Activated CD4-positive, alpha-beta memory T cell treated with anti-CD3 and anti-CD28 coated beads for 36 hours (primary cell): ENCODE data around the gene YIF1A. TPM values are rescaled to one million over a fixed set of nuclear protein-coding genes. Genes with fewer than 3 reads are reported as not detected.

Experiments
- CTCF ChIA-PET: fragments of 350-600 bp; sonication (Branson Sonifier 250); formaldehyde crosslinking; loops from one replicate; lab custom pipeline; 2021; ENCODE audit warnings: antibody characterized with exemption, inconsistent platforms; lab: Charles Lee
- POLR2A ChIA-PET: fragments of 350-600 bp; sonication (Branson Sonifier 250); formaldehyde crosslinking; loops from one replicate; lab custom pipeline; 2021; ENCODE audit warnings: antibody characterized with exemption; lab: Charles Lee
- DNase-seq: peaks from one replicate; pipeline ENCODE4 v3.0.0-alpha.2; 2020
- H3K27ac Mint-ChIP-seq: one replicate; pipeline ENCODE4 v1.8.0; 2021; ENCODE audit warnings: mixed read lengths
- H3K27me3 Mint-ChIP-seq: one replicate; pipeline ENCODE4 v1.8.0; 2021; ENCODE audit warnings: mixed read lengths
- H3K36me3 Mint-ChIP-seq: one replicate; pipeline ENCODE4 v1.8.0; 2021; ENCODE audit warnings: mixed read lengths
- H3K4me1 Mint-ChIP-seq: one replicate; pipeline ENCODE4 v1.8.0; 2021; ENCODE audit warnings: low read depth, mixed read lengths
- H3K4me3 Mint-ChIP-seq: one replicate; pipeline ENCODE4 v1.8.0; 2021; ENCODE audit warnings: mild to moderate bottlenecking, mixed read lengths
- H3K9me3 Mint-ChIP-seq: one replicate; pipeline ENCODE4 v1.8.0; 2021; ENCODE audit warnings: mixed read lengths
- intact Hi-C: fragments of 100-400 bp; cut with micrococcal nuclease; formaldehyde crosslinking; loops from one replicate; pipeline ENCODE4 v1.15.1; 2023
- total RNA-seq, 2 experiments: library from RNA; stranded (reverse); gene quantifications; one replicate each; pipeline ENCODE4 v1.2.3, GENCODE V29; 2021

Gene YIF1A
- total RNA-seq, 2 experiments from 2014 or later, result 63.1 to 65.8 TPM

- DNase-seq, result peak; percentile 34
- H3K4me1 Mint-ChIP-seq, result peaks cover 32% of the 10 kb centered on the region
- intact Hi-C loops, result loop anchor here (1.0 to 5.0 kb wide), 7 partner anchors 13 to 410 kb away; partner anchors contain the start of genes BRMS1, SF3B2 and YIF1A
- CTCF ChIA-PET, result interaction anchor here (4.2 kb wide), 1 partner anchor 13 kb away, joined by 22 read pairs; no protein-coding TSS in a partner anchor
- H3K27ac Mint-ChIP-seq, result peak overlapping the region; percentile 90
- no peaks in the 10 kb centered on the region for H3K9me3 Mint-ChIP-seq
- POLR2A ChIA-PET, result interaction anchor here (2.4 kb wide), 1 partner anchor 19 kb away, joined by 17 read pairs; the partner anchor contains the start of gene YIF1A
- H3K27me3 Mint-ChIP-seq, result no peaks in the 10 kb centered on the region
- H3K36me3 Mint-ChIP-seq, result peaks cover 29% of the 10 kb centered on the region
- H3K4me3 Mint-ChIP-seq, result peak overlapping the region; percentile 86
Measured at GRCh38 chr11:66268952-66269905, 19.7 kb downstream of the YIF1A start.

- POLR2A ChIA-PET, result interaction anchor here (0.9 to 2.4 kb wide), 5 partner anchors 9 to 216 kb away, joined by 3 to 17 read pairs (median 6); partner anchors contain the start of genes SF3B2 and YIF1A
- CTCF ChIA-PET, result interaction anchor here (0.8 to 4.2 kb wide), 5 partner anchors 12 to 46 kb away, joined by 3 to 22 read pairs (median 4); partner anchors contain the start of gene YIF1A
- intact Hi-C loops, result loop anchor here (1.0 to 5.0 kb wide), 7 partner anchors 14 to 409 kb away; partner anchors contain the start of genes BRMS1, SF3B2 and YIF1A
- Mint-ChIP-seq H3K27me3 (no peaks in the 10 kb centered on the region), H3K4me3 (peak within 1 kb of the TSS; percentile 86), H3K9me3 (no peaks in the 10 kb centered on the region), H3K4me1 (peaks cover 32% of the 10 kb centered on the region), H3K36me3 (peaks cover 27% of the 10 kb centered on the region), H3K27ac (peak within 1 kb of the TSS; percentile 90)
- DNase-seq, result peak; percentile 100
Measured at GRCh38 chr11:66268244-66268951, 20.5 kb downstream of the YIF1A start, which contains the start of gene RAB1B. RAB1B (plus strand) TSS chr11:66268639; CDS start chr11:66268680, 41 bp downstream.

GRCh38 chr11:66267379-66268243, 21.3 kb downstream of the YIF1A start:
- peak; percentile 93 for DNase-seq
- ChIA-PET POLR2A (interaction anchor here (0.9 to 2.4 kb wide), 5 partner anchors 10 to 216 kb away, joined by 3 to 17 read pairs (median 6); partner anchors contain the start of genes SF3B2 and YIF1A), CTCF (interaction anchor here (0.8 to 4.2 kb wide), 5 partner anchors 12 to 45 kb away, joined by 3 to 22 read pairs (median 4); partner anchors contain the start of gene YIF1A)
- H3K9me3 Mint-ChIP-seq, result no peaks in the 10 kb centered on the region
- peaks cover 21% of the 10 kb centered on the region for H3K36me3 Mint-ChIP-seq
- H3K4me1 Mint-ChIP-seq, result peaks cover 31% of the 10 kb centered on the region
- peak overlapping the region; percentile 86 for H3K4me3 Mint-ChIP-seq
- no peaks in the 10 kb centered on the region for H3K27me3 Mint-ChIP-seq
- peak overlapping the region; percentile 90 for H3K27ac Mint-ChIP-seq
- intact Hi-C loops, result loop anchor here (1.0 to 5.0 kb wide), 8 partner anchors 15 to 408 kb away; partner anchors contain the start of genes BRMS1, SF3B2 and YIF1A

- ChIA-PET CTCF (interaction anchor here (0.5 to 4.2 kb wide), 3 partner anchors 16 to 561 kb away, joined by 3 to 22 read pairs (median 13); no protein-coding TSS in a partner anchor), POLR2A (interaction anchor here (1.1 to 2.4 kb wide), 4 partner anchors 10 to 45 kb away, joined by 5 to 17 read pairs (median 8); partner anchors contain the start of gene YIF1A)
- peaks cover 28% of the 10 kb centered on the region for H3K4me1 Mint-ChIP-seq
- intact Hi-C loops, result loop anchor here (1.0 to 5.0 kb wide), 3 partner anchors 45 to 215 kb away; partner anchors contain the start of gene SF3B2
- peak overlapping the region; percentile 51 for H3K27ac Mint-ChIP-seq
- H3K9me3 Mint-ChIP-seq, result no peaks in the 10 kb centered on the region
- no peak for DNase-seq
- no peaks in the 10 kb centered on the region for H3K27me3 Mint-ChIP-seq
- H3K36me3 Mint-ChIP-seq, result peaks cover 22% of the 10 kb centered on the region
- peak overlapping the region; percentile 60 for H3K4me3 Mint-ChIP-seq
Measured at GRCh38 chr11:66267039-66267378, 21.9 kb downstream of the YIF1A start.

- DNase-seq, result no peak
- Mint-ChIP-seq H3K27ac (no peak overlapping the region), H3K36me3 (peaks cover 22% of the 10 kb centered on the region), H3K4me3 (no peak overlapping the region), H3K4me1 (peaks cover 28% of the 10 kb centered on the region), H3K9me3 (no peaks in the 10 kb centered on the region), H3K27me3 (no peaks in the 10 kb centered on the region)
- intact Hi-C loops, result loop anchor here (1.0 to 5.0 kb wide), 3 partner anchors 44 to 214 kb away; partner anchors contain the start of gene SF3B2
- POLR2A ChIA-PET, result no interaction called here
- CTCF ChIA-PET, result interaction anchor here (0.5 to 2.5 kb wide), 3 partner anchors 16 to 560 kb away, joined by 3 to 13 read pairs (median 3); no protein-coding TSS in a partner anchor
Measured at GRCh38 chr11:66266378-66267038, 22.4 kb downstream of the YIF1A start.

GRCh38 chr11:66265531-66266377, 23.2 kb downstream of the YIF1A start:
- peaks cover 20% of the 10 kb centered on the region for H3K36me3 Mint-ChIP-seq
- intact Hi-C loops, result loop anchor here (5.0 kb wide), 2 partner anchors 138 to 213 kb away; partner anchors contain the start of gene SF3B2
- H3K4me3 Mint-ChIP-seq, result no peak overlapping the region
- DNase-seq, result no peak
- H3K27me3 Mint-ChIP-seq, result no peaks in the 10 kb centered on the region
- H3K27ac Mint-ChIP-seq, result no peak overlapping the region
- ChIA-PET CTCF (interaction anchor here (0.8 to 2.5 kb wide), 5 partner anchors 11 to 44 kb away, joined by 3 to 13 read pairs (median 3); no protein-coding TSS in a partner anchor), POLR2A (no interaction called here)
- peaks cover 27% of the 10 kb centered on the region for H3K4me1 Mint-ChIP-seq
- H3K9me3 Mint-ChIP-seq, result no peaks in the 10 kb centered on the region

- H3K4me3 Mint-ChIP-seq, result no peak overlapping the region
- intact Hi-C loops, result loop anchor here (5.0 kb wide), 2 partner anchors 138 to 213 kb away; partner anchors contain the start of gene SF3B2
- H3K4me1 Mint-ChIP-seq, result peaks cover 24% of the 10 kb centered on the region
- H3K9me3 Mint-ChIP-seq, result no peaks in the 10 kb centered on the region
- ChIA-PET CTCF (interaction anchor here (0.8 to 1.3 kb wide), 4 partner anchors 10 to 43 kb away, joined by 3 to 5 read pairs (median 3); no protein-coding TSS in a partner anchor), POLR2A (no interaction called here)
- DNase-seq, result peak; percentile 59
- no peak overlapping the region for H3K27ac Mint-ChIP-seq
- H3K36me3 Mint-ChIP-seq, result peaks cover 21% of the 10 kb centered on the region
- H3K27me3 Mint-ChIP-seq, result no peaks in the 10 kb centered on the region
Measured at GRCh38 chr11:66264914-66265313, 24.0 kb downstream of the YIF1A start.

GRCh38 chr11:66264383-66264782, 24.6 kb downstream of the YIF1A start:
- peaks cover 23% of the 10 kb centered on the region for H3K4me1 Mint-ChIP-seq
- H3K27ac Mint-ChIP-seq, result no peak overlapping the region
- H3K4me3 Mint-ChIP-seq, result no peak overlapping the region
- H3K9me3 Mint-ChIP-seq, result no peaks in the 10 kb centered on the region
- POLR2A ChIA-PET, result no interaction called here
- no peaks in the 10 kb centered on the region for H3K27me3 Mint-ChIP-seq
- CTCF ChIA-PET, result interaction anchor here (1.1 kb wide), 1 partner anchor 24 kb away, joined by 3 read pairs; the partner anchor contains the start of gene YIF1A
- no peak for DNase-seq
- H3K36me3 Mint-ChIP-seq, result peaks cover 24% of the 10 kb centered on the region
- intact Hi-C loops, result no loop called here

GRCh38 chr11:66263785-66264184, 25.2 kb downstream of the YIF1A start:
- peaks cover 27% of the 10 kb centered on the region for H3K4me1 Mint-ChIP-seq
- ChIA-PET CTCF (interaction anchor here (0.6 to 1.1 kb wide), 3 partner anchors 25 to 527 kb away, joined by 3 to 4 read pairs (median 3); partner anchors contain the start of gene YIF1A), POLR2A (interaction anchor here (1.4 kb wide), 1 partner anchor 12 kb away, joined by 3 read pairs; no protein-coding TSS in a partner anchor)
- no peak overlapping the region for H3K27ac Mint-ChIP-seq
- no peaks in the 10 kb centered on the region for H3K27me3 Mint-ChIP-seq
- no peaks in the 10 kb centered on the region for H3K9me3 Mint-ChIP-seq
- DNase-seq, result no peak
- no peak overlapping the region for H3K4me3 Mint-ChIP-seq
- H3K36me3 Mint-ChIP-seq, result peaks cover 25% of the 10 kb centered on the region
- intact Hi-C loops, result no loop called here
